Measurements from ENCODE around the gene CCR6.

- TF ChIP-seq CTCF (IDR thresholded peaks at IDR 0.05): no peak
- no peak for TF ChIP-seq POLR2AphosphoS5 (IDR thresholded peaks at IDR 0.05)
Observed at GRCh38 chr6:167118006-167118405, 4.9 kb upstream of the CCR6 start.
